Measurements from ENCODE around the gene MCM10.

DNA sequence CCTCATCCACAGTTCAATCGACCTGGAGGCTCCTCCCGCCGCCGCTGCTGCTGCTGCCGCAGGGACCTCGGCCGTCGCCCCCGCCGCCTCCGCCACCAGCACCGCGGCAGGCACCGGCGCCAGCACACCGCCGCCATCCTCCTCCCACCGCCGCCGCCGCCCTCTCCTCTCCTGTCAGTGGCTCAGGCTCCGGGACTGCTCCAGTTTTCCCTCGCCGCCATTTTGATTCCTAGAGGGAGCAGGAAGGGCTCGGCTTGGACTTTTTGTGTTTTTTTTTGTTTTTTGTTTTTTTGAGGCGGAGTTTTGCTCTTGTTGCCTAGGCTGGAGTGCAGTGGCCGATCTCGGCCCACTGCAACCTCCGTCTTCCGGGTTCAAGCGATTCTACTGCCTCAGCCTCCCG is 3.0 kb upstream of the MCM10 start:
- TF ChIP-seq, protein P1, sequence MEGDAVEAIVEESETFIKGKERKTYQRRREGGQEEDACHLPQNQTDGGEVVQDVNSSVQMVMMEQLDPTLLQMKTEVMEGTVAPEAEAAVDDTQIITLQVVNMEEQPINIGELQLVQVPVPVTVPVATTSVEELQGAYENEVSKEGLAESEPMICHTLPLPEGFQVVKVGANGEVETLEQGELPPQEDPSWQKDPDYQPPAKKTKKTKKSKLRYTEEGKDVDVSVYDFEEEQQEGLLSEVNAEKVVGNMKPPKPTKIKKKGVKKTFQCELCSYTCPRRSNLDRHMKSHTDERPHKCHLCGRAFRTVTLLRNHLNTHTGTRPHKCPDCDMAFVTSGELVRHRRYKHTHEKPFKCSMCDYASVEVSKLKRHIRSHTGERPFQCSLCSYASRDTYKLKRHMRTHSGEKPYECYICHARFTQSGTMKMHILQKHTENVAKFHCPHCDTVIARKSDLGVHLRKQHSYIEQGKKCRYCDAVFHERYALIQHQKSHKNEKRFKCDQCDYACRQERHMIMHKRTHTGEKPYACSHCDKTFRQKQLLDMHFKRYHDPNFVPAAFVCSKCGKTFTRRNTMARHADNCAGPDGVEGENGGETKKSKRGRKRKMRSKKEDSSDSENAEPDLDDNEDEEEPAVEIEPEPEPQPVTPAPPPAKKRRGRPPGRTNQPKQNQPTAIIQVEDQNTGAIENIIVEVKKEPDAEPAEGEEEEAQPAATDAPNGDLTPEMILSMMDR (IDR thresholded peaks at IDR 0.05): no peak
- no peak for TF ChIP-seq POLR2A (IDR thresholded peaks at IDR 0.05)
- no peak for TF ChIP-seq EP300 (IDR thresholded peaks at IDR 0.05)
